Left lung (tissue), 10 donors: ENCODE results near the gene ATN1. TPM values are rescaled to one million over a fixed set of nuclear protein-coding genes. Genes with fewer than 3 reads are reported as not detected.

Source experiments
- ATAC-seq: fragments of 200-7000 bp; cut with Tn5 transposase; one replicate; pipeline ENCODE4 v1.9.1; 2020; ENCODE audit warnings: moderate library complexity
- DNase-seq, 4 donors: peaks; one replicate each; pipeline ENCODE4 v3.0.0-alpha.2; 2013 to 2020
- H3K27ac ChIP-seq, 2 donors: fragments of 200-600 bp; sonication (generic) in 1 of 2; one replicate each; pipeline versions ENCODE4 v1.5.0 to v1.8.0; 2020 to 2021
- H3K27me3 ChIP-seq, 2 donors: fragments of 200-600 bp; sonication (generic) in 1 of 2; one replicate each; pipeline versions ENCODE4 v1.5.0 to v1.8.0; 2020 to 2021
- H3K36me3 ChIP-seq, 2 donors: fragments of 200-600 bp; sonication (generic) in 1 of 2; one replicate each; pipeline versions ENCODE4 v1.5.0 to v1.8.0; 2020 to 2021
- H3K4me1 ChIP-seq, 2 donors: fragments of 200-600 bp; one replicate each; pipeline ENCODE4 v1.8.0; 2021
- H3K4me3 ChIP-seq, 2 donors: fragments of 200-600 bp; sonication (generic) in 1 of 2; one replicate each; pipeline versions ENCODE4 v1.5.0 to v1.8.0; 2020 to 2021; ENCODE audit warnings: mild to moderate bottlenecking in 1 of 2
- H3K9me3 ChIP-seq, 2 donors: fragments of 200-600 bp; sonication (generic) in 1 of 2; one replicate each; pipeline versions ENCODE4 v1.5.0 to v1.8.0; 2020 to 2021
- intact Hi-C, 2 donors: fragments of 100-400 bp; cut with DNase I; formaldehyde crosslinking; loops; one replicate each; pipeline versions ENCODE4 v1.11.2 to v1.14.2; 2022
- polyA plus RNA-seq, 6 donors: library from polyadenylated mRNA; unstranded; fragments of 120-200 nt; gene quantifications; one replicate each; pipeline ENCODE4 v1.2.1, GENCODE V29; 2013; ENCODE audit not compliant: insufficient read length in 6 of 6
- total RNA-seq, 2 donors: library from RNA; stranded (reverse); fragmentation: NEBNext Ultra II Directional; extraction: Animal tissue kit (Norgen Biotek cat#: 25700); gene quantifications; one replicate each; pipeline ENCODE4 v1.2.1, GENCODE V29; 2021
- TF ChIP-seq, protein P1 (sequence below), 2 donors: fragments of 200-600 bp; sonication (generic) in 1 of 2; IDR thresholded peaks; one replicate each; pipeline versions ENCODE4 v1.5.0 to v1.8.0; 2021; ENCODE audit warnings: antibody characterized with exemption in 2 of 2
- donor health status: DM: no; HTN: yes; CAD: no.
- donor health status: DM: no; HTN: no; CAD: no.

Gene ATN1
- total and polyA plus RNA-seq, 8 donors, result 94.9 to 134 (median 110) TPM

DNA sequence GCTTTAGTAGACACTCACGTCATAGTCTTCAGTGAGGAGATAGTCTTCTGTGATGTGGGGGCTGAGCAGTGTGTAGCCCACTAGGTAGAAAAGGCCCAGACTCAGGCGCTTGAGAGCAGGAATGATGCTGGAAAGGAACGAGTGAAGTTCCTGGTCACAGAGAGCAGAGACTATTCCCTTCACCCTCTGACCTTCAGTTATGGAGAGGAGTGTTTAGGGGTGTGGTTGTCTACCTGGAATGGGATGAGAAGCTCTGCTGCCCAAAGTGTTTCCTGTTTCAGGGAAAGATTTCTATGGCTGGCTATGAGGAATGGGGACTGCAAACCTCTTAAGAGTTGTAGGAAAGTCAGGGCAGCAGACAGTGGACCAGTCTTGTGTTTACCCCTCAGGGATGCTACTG, 51.7 kb downstream of the ATN1 start:
- H3K36me3 ChIP-seq, result peaks cover 0 to 95% of the 10 kb centered on the region in 2 donors
- no peaks in the 10 kb centered on the region for H3K27me3 ChIP-seq
- TF ChIP-seq, protein P1, sequence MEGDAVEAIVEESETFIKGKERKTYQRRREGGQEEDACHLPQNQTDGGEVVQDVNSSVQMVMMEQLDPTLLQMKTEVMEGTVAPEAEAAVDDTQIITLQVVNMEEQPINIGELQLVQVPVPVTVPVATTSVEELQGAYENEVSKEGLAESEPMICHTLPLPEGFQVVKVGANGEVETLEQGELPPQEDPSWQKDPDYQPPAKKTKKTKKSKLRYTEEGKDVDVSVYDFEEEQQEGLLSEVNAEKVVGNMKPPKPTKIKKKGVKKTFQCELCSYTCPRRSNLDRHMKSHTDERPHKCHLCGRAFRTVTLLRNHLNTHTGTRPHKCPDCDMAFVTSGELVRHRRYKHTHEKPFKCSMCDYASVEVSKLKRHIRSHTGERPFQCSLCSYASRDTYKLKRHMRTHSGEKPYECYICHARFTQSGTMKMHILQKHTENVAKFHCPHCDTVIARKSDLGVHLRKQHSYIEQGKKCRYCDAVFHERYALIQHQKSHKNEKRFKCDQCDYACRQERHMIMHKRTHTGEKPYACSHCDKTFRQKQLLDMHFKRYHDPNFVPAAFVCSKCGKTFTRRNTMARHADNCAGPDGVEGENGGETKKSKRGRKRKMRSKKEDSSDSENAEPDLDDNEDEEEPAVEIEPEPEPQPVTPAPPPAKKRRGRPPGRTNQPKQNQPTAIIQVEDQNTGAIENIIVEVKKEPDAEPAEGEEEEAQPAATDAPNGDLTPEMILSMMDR (IDR thresholded peaks at IDR 0.05), result no peak
- no peaks in the 10 kb centered on the region for H3K9me3 ChIP-seq
- DNase-seq (no peak), ATAC-seq (no peak)
- H3K27ac ChIP-seq, result peak overlapping the region; percentile 29 to 68
- intact Hi-C loops, result no loop called here
- no peak overlapping the region for H3K4me3 ChIP-seq
- peaks cover 0 to 4% of the 10 kb centered on the region in 2 donors for H3K4me1 ChIP-seq

GRCh38 chr12:6980075-6980474, 52.3 kb downstream of the ATN1 start:
- H3K4me1 ChIP-seq, result peaks cover 0 to 4% of the 10 kb centered on the region in 2 donors
- peak overlapping the region; percentile 37 to 55 for H3K27ac ChIP-seq
- ATAC-seq (no peak), DNase-seq (no peak)
- no peaks in the 10 kb centered on the region for H3K27me3 ChIP-seq
- H3K9me3 ChIP-seq, result no peaks in the 10 kb centered on the region
- H3K4me3 ChIP-seq, result no peak overlapping the region
- intact Hi-C loops, result no loop called here
- peaks cover 0 to 89% of the 10 kb centered on the region in 2 donors for H3K36me3 ChIP-seq
- TF ChIP-seq, protein P1 (IDR thresholded peaks at IDR 0.05), result no peak

DNA sequence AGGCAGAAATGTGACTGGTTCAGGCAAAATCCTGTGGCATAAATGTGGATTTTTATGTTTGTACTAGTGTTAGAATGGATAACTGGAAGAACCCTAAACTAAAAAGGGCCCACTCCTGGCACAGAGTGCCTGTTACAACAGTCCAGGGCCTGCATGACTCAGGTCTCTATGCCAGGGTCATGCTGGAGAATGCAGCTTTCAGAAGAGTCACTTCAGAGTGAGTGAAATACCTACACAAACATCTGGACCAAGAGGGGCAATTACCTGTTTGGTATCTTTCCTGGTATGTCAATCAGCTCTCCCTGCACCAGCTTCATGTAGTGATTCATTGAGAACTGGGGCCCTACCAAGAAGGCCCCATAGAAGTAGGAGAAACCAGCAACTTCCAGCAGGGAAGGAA, 53.0 kb downstream of the ATN1 start:
- intact Hi-C loops, result no loop called here
- Histone ChIP-seq H3K36me3 (peaks cover 0 to 86% of the 10 kb centered on the region in 2 donors), H3K27me3 (no peaks in the 10 kb centered on the region), H3K9me3 (no peaks in the 10 kb centered on the region), H3K27ac (peak overlapping the region; percentile 37 to 55), H3K4me1 (peaks cover 0 to 4% of the 10 kb centered on the region in 2 donors), H3K4me3 (no peak overlapping the region)
- DNase-seq, result no peak
- peak; percentile 67 for ATAC-seq
- TF ChIP-seq, protein P1 (IDR thresholded peaks at IDR 0.05), result no peak

DNA sequence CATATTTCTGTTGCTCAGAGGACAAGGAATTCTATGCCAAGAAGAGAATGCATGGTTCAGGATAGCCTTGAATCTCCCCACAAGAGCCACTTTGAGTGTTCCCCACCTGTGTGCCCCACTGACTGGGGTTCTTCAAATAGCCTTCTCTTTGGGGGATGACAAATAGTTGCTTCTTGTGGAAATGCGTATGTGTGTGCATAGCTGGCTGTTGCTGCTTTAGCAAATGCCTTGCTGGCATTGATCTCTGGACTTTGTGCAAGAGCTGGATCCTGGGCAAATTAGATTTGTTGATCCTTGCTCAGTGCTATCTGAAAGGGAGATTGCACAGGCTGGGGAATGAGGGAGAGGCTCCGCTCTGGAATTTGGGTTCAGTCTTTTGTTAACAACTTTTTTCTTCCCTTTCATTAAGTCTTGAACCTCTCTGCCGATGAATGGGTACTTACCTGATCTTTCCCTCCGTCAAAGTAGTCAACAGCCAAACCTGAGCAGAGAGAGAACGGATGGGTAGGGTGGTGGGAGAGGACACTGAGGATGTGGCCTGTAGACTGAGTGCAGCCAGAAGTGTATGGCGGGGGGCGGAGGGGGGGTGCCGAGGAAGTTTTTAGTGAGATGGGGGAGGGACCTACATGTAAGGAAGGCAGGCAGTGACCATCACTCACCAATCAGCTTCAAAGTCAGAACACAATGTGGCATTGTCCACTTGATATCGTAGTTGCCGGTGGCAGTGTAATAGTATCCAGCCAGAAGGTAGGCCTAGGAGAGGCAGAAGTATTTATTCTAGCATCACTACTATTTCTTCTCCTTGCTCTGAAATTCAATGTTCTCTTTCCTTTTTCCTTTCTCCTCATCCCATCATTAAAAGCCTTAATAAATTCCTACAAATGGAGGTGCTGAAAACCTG, 53.6 kb downstream of the ATN1 start:
- Histone ChIP-seq H3K9me3 (no peaks in the 10 kb centered on the region), H3K4me1 (peaks cover 0 to 4% of the 10 kb centered on the region in 2 donors), H3K27ac (peak overlapping the region in 1 of 2 donors; percentile 37), H3K36me3 (peaks cover 0 to 85% of the 10 kb centered on the region in 2 donors), H3K4me3 (no peak overlapping the region), H3K27me3 (no peaks in the 10 kb centered on the region)
- intact Hi-C loops, result no loop called here
- ATAC-seq, result no peak
- DNase-seq, result no peak
- TF ChIP-seq, protein P1 (IDR thresholded peaks at IDR 0.05), result no peak

GRCh38 chr12:6982532-6982931, 54.8 kb downstream of the ATN1 start:
- Histone ChIP-seq H3K4me3 (no peak overlapping the region), H3K27ac (no peak overlapping the region), H3K9me3 (no peaks in the 10 kb centered on the region), H3K36me3 (peaks cover 0 to 82% of the 10 kb centered on the region in 2 donors), H3K4me1 (peaks cover 0 to 4% of the 10 kb centered on the region in 2 donors), H3K27me3 (no peaks in the 10 kb centered on the region)
- intact Hi-C loops, result no loop called here
- DNase-seq (no peak), ATAC-seq (no peak)
- TF ChIP-seq, protein P1 (IDR thresholded peaks at IDR 0.05), result no peak
